Vagina (tissue), 2 donors: ENCODE results near the gene NINJ2. TPM values are rescaled to one million over a fixed set of nuclear protein-coding genes. Genes with fewer than 3 reads are reported as not detected.
A peak's percentile ranks its signal among the peaks of the same experiment; 100 is the strongest.

Experiments
- DNase-seq, 2 donors: peaks; one replicate each; pipeline ENCODE4 v3.0.0-alpha.2; 2017; ENCODE audit errors: extremely low spot score in 2 of 2
- H3K27ac ChIP-seq: fragments of 200-600 bp; sonication (generic); one replicate; pipeline ENCODE4 v1.5.1; 2019
- H3K27me3 ChIP-seq: fragments of 200-600 bp; sonication (generic); one replicate; pipeline ENCODE4 v1.5.1; 2019
- H3K36me3 ChIP-seq, 2 donors: fragments of 200-600 bp; sonication (generic); one replicate each; pipeline ENCODE4 v1.5.1; 2017 to 2019
- H3K4me1 ChIP-seq: fragments of 200-600 bp; sonication (generic); one replicate; pipeline ENCODE4 v1.5.1; 2019
- H3K4me3 ChIP-seq, 2 donors: fragments of 200-600 bp; sonication (generic); 1 replicate in 1 of 2; 2 replicates in 1 of 2; pipeline ENCODE4 v1.5.1; 2016 to 2019
- H3K9me3 ChIP-seq: fragments of 200-600 bp; sonication (generic); one replicate; pipeline ENCODE4 v1.5.1; 2019
- POLR2A ChIP-seq, 2 donors: fragments of 450-650 bp; IDR thresholded peaks; one replicate each; pipeline ENCODE4 v1.6.1; 2017; ENCODE audit warnings: antibody characterized with exemption in 2 of 2, mild to moderate bottlenecking in 2 of 2, moderate library complexity in 2 of 2
- POLR2AphosphoS5 ChIP-seq, 2 donors: sonication (generic); formaldehyde crosslinking; IDR thresholded peaks; one replicate each; pipeline ENCODE4 v1.9.0; 2017; ENCODE audit warnings: antibody characterized with exemption in 2 of 2, mild to moderate bottlenecking in 2 of 2, low read depth in 1 of 2; ENCODE audit not compliant: insufficient read depth in 1 of 2
- intact Hi-C: fragments of 100-400 bp; cut with DNase I; formaldehyde crosslinking; loops from one replicate; pipeline ENCODE4 v1.15.1; 2023
- total RNA-seq: library from RNA; depleted of rRNA; stranded (reverse); fragments of >200 nt; gene quantifications from one replicate; pipeline ENCODE4 v1.2.3, GENCODE V29; 2016
- TF ChIP-seq, protein P1 (sequence below), 3 experiments: fragments of 450-650 bp in 2 of 3; fragments of 200-600 bp in 1 of 3; sonication (generic) in 1 of 3; IDR thresholded peaks; one replicate each; pipeline ENCODE4 v1.5.1; 2017 to 2019; ENCODE audit warnings: antibody characterized with exemption in 3 of 3, mild to moderate bottlenecking in 2 of 3, moderate library complexity in 2 of 3

NINJ2 gene
- total RNA-seq, 1 donor from 2014 or later, result 23.8 TPM

DNA sequence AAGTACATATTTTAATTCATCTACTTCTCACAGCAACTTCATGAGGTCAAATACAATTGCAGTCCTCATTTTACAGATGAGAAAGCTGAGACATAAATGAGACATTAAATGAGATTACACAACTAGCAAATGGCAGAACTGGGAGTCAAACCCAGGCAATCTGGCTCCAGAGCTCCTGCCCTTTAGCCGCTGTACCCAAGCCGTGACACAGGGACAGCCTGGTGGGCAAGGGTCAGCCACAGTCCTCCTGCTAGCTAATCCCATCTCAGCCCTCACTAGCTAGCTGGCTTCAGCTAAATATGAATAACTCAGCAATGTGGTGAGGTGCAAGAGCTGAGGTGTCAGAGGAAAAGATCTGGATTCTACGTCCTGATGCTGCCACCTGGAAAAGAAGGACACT is 54.8 kb downstream of the NINJ2 start:
- no peak overlapping the region for H3K4me3 ChIP-seq
- no peaks in the 10 kb centered on the region for H3K36me3 ChIP-seq
- intact Hi-C loops, result no loop called here
- no peak for DNase-seq
- peaks cover 33% of the 10 kb centered on the region for H3K4me1 ChIP-seq
- no peak overlapping the region for H3K27ac ChIP-seq
- TF ChIP-seq POLR2AphosphoS5 (IDR thresholded peaks at IDR 0.05; ENCODE audit: insufficient read depth in 1 of 2, low read depth in 1 of 2) (no peak), POLR2A (IDR thresholded peaks at IDR 0.05) (no peak)
- TF ChIP-seq, protein P1, sequence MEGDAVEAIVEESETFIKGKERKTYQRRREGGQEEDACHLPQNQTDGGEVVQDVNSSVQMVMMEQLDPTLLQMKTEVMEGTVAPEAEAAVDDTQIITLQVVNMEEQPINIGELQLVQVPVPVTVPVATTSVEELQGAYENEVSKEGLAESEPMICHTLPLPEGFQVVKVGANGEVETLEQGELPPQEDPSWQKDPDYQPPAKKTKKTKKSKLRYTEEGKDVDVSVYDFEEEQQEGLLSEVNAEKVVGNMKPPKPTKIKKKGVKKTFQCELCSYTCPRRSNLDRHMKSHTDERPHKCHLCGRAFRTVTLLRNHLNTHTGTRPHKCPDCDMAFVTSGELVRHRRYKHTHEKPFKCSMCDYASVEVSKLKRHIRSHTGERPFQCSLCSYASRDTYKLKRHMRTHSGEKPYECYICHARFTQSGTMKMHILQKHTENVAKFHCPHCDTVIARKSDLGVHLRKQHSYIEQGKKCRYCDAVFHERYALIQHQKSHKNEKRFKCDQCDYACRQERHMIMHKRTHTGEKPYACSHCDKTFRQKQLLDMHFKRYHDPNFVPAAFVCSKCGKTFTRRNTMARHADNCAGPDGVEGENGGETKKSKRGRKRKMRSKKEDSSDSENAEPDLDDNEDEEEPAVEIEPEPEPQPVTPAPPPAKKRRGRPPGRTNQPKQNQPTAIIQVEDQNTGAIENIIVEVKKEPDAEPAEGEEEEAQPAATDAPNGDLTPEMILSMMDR (IDR thresholded peaks at IDR 0.05), result no peak
- no peaks in the 10 kb centered on the region for H3K27me3 ChIP-seq
- H3K9me3 ChIP-seq, result no peaks in the 10 kb centered on the region

DNA sequence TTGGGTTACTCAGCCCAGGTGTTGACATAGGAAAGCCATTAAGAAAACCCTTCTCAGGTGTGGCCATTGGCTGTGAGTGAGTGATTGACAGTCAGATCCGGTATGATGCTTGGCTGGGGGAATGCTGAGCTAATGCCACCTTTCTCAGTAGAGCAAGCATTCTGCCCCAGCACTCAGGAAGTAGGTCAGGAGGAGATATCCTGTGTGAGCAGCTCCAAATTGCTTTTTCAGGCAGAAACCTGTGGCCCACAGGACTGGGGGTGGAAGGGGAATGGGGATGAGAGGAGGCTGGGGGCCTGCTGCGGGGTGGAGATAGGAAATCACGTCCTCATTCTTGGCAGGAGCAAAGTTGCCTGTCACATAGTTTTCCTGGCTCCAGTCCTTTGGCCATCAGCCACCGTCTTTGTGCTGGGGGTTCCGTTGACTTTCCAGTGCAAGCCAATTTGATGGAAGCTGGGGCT is 55.7 kb downstream of the NINJ2 start:
- Histone ChIP-seq H3K36me3 (no peaks in the 10 kb centered on the region), H3K4me1 (peaks cover 33% of the 10 kb centered on the region), H3K27me3 (no peaks in the 10 kb centered on the region), H3K4me3 (no peak overlapping the region), H3K9me3 (no peaks in the 10 kb centered on the region), H3K27ac (no peak overlapping the region)
- TF ChIP-seq POLR2AphosphoS5 (IDR thresholded peaks at IDR 0.05; ENCODE audit: insufficient read depth in 1 of 2, low read depth in 1 of 2), result peak; percentile 22 to 51
- TF ChIP-seq POLR2A (IDR thresholded peaks at IDR 0.05), result no peak
- intact Hi-C loops, result no loop called here
- no peak for DNase-seq

DNA sequence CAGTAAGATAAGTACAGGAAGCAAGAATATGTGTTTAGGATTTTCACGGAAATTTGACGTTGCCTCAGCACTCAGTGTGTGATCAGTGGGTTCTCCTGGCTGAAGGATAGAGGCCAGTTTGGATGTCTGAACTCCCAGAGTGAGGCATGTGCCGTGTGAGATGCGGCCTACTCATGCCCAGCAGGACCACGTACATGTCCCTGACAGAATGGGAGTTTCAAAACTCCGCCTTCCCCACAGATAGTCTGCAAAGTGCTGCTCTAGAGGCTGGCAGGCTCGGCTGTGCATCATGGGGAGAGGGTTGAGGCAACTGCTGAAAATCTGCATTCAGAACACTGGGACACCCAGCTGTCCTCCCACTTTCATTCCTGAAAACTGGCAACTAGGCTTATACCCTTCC is 58.3 kb downstream of the NINJ2 start:
- Histone ChIP-seq H3K27ac (no peak overlapping the region), H3K4me3 (no peak overlapping the region), H3K4me1 (peaks cover 24% of the 10 kb centered on the region), H3K9me3 (no peaks in the 10 kb centered on the region), H3K27me3 (no peaks in the 10 kb centered on the region), H3K36me3 (no peaks in the 10 kb centered on the region)
- intact Hi-C loops, result no loop called here
- DNase-seq, result no peak
- TF ChIP-seq POLR2A (IDR thresholded peaks at IDR 0.05) (no peak), POLR2AphosphoS5 (IDR thresholded peaks at IDR 0.05; ENCODE audit: insufficient read depth in 1 of 2, low read depth in 1 of 2) (no peak)
- TF ChIP-seq, protein P1 (IDR thresholded peaks at IDR 0.05), result no peak

DNA sequence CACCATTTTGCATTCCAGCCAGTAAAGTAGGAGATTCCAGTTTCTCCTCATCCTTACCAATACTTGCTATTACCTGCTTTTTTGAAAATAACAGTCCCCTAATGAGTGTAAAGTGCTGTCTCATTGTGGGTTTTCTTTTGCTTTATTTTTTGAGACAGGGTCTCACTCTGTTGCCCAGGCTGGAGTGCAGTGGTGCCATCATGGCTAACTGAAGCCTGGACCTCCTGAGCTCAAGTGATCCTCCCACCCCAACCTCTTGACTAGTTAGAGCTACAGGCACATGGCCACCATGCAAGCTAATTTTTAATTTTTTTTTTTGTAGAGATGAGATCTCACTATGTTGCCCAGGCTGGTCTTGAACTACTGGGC is 60.6 kb downstream of the NINJ2 start:
- peaks cover 22% of the 10 kb centered on the region for H3K4me1 ChIP-seq
- no peak overlapping the region for H3K4me3 ChIP-seq
- DNase-seq, result no peak
- TF ChIP-seq POLR2AphosphoS5 (IDR thresholded peaks at IDR 0.05; ENCODE audit: insufficient read depth in 1 of 2, low read depth in 1 of 2) (no peak), POLR2A (IDR thresholded peaks at IDR 0.05) (no peak)
- TF ChIP-seq, protein P1 (IDR thresholded peaks at IDR 0.05), result no peak
- H3K27me3 ChIP-seq, result no peaks in the 10 kb centered on the region
- H3K9me3 ChIP-seq, result no peaks in the 10 kb centered on the region
- H3K27ac ChIP-seq, result no peak overlapping the region
- intact Hi-C loops, result no loop called here
- no peaks in the 10 kb centered on the region for H3K36me3 ChIP-seq

DNA sequence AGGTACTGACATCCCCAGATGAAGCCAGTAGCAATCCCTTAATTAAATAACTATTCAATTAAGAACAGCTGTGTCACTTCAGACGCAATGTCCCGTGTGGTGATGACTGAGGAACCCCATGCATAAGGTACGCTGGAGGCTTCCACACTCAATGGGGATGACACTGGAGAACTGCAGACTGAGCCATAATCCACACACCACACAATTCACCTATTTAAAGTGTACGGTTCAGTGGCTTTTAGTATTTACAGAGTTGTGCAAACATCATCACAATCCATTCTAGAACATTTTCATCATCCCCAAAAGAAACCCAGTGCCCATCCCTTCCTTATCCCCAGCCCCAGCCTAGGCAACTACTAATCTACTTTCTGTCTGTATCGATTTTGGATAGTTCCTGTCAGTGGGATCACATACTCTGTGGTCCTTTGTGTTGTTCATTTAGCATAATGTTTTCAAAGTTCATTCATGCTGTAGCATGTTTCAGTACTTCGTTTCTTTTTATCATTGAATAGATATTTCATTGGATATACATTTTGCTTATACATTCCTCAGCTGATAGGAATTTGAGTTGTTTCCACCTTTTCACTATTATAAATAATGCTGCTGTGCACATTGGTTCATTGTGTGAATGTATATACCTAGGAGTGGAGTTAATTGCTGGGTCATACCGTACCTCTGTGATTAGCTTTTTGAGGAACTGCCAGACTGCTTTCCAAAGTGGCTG is 61.1 kb downstream of the NINJ2 start:
- no peaks in the 10 kb centered on the region for H3K36me3 ChIP-seq
- no peak overlapping the region for H3K27ac ChIP-seq
- TF ChIP-seq POLR2AphosphoS5 (IDR thresholded peaks at IDR 0.05; ENCODE audit: insufficient read depth in 1 of 2, low read depth in 1 of 2) (no peak), POLR2A (IDR thresholded peaks at IDR 0.05) (no peak)
- TF ChIP-seq, protein P1 (IDR thresholded peaks at IDR 0.05), result no peak
- H3K4me1 ChIP-seq, result peaks cover 19% of the 10 kb centered on the region
- DNase-seq, result no peak
- H3K4me3 ChIP-seq, result no peak overlapping the region
- no peaks in the 10 kb centered on the region for H3K27me3 ChIP-seq
- H3K9me3 ChIP-seq, result no peaks in the 10 kb centered on the region
- intact Hi-C loops, result no loop called here
